Measurements from ENCODE around the gene ERC1.

GRCh38 chr12:1013618-1014489 lies 22.8 kb downstream of the ERC1 start:
- TF ChIP-seq EZH2 (IDR thresholded peaks at IDR 0.05) (no peak), POLR2AphosphoS5 (IDR thresholded peaks at IDR 0.05; ENCODE audit: borderline replicate concordance, low read depth, low read length) (no peak)
